HG03196 (cell line): ENCODE results near the gene KMO.
A peak's percentile ranks its signal among the peaks of the same experiment; 100 is the strongest.

Experiments
- ATAC-seq: cut with Tn5 transposase; IDR thresholded peaks from one replicate; pipeline ENCODE4 v1.9.1; 2021; ENCODE audit not compliant: unreplicated experiment

The KMO gene

DNA sequence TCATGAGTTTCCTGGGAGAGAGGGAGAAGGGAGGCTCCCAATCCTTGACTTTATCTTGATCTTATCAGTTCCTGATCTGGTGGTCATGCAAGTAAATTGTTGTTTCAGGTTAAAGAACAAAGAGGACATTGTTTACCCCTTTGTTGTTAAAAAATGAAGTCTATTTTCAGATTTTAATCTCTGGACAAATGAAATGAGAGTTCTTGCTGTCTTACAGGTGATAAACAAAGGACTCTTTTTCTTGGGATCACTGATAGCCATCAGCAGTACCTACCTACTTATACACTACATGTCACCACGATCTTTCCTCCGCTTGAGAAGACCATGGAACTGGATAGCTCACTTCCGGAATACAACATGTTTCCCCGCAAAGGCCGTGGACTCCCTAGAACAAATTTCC, 59.6 kb downstream of the KMO start:
- no peak for ATAC-seq

DNA sequence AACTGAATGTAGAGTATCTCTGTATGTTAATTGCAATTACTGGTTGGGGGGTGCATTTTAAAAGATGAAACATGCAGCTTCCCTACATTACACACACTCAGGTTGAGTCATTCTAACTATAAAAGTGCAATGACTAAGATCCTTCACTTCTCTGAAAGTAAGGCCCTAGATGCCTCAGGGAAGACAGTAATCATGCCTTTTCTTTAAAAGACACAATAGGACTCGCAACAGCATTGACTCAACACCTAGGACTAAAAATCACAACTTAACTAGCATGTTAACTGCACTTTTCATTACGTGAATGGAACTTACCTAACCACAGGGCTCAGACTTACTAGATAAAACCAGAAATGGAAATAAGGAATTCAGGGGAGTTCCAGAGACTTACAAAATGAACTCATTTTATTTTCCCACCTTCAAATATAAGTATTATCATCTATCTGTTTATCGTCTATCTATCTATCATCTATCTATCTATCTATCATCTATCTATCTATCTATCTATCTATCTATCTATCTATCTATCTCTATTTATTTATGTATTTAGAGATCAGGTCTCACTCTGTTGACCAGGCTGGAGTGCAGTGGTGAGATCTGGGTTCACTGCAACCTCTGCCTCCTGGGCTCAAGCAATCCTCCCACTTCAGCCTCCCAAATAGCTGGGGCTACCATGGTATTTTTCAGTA, 60.2 kb downstream of the KMO start:
- peak; percentile 46 for ATAC-seq

DNA sequence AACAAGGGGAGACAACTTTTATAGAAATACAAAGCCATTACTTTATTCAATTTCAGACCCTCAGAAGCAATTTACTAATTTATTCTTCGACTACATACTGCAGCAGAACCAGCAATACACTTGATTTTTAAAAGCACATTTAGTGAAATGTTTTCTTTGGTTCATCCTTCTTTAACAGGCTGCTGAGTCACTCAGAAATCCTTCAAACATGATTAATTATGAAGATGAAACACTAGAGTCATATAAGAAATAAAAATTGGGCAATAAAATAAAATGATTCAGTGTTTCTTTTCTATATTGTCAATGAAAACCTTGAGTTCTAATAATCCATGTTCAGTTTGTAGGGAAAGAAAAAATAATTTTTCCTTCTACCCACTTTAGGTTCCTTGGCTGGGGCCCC, 61.0 kb downstream of the KMO start:
- no peak for ATAC-seq

DNA sequence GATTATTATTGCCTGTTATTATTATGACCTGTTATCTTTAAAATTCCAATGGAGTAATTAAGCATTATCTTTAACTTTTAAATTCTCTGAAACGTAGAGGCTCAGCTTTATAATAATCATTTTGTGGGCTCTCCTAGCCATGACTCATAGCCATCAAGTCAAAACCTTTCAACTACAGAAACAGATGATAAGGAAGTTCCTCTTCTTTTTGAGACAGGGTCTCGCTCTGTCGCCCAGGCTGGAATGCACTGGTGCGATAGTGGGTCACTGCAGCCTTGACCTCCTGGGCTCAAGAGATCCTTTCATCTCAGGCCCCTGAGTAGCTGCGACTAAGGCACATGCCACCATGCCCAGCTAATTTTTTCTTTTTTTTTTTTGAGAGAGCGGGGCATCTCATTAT, 64.5 kb downstream of the KMO start:
- no peak for ATAC-seq

DNA sequence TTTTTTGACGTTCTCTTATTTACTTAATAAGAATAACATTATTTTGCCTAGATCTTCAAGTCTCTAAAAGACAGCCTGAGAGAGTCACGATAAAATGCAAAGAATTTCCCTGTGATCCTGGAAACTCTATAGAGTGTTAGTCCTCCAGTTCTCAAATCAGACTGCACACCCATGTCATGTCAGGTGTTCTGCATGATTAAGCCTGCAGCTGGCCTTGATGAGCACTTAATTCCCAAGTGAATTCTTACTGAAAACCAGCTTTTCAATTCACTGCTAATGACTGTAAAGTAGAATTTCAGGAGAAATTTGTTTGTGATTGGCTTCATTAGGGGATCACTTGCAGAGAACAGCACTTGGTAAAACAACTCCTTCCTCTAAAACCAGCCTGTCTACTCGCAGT, 66.1 kb downstream of the KMO start:
- ATAC-seq = no peak

DNA sequence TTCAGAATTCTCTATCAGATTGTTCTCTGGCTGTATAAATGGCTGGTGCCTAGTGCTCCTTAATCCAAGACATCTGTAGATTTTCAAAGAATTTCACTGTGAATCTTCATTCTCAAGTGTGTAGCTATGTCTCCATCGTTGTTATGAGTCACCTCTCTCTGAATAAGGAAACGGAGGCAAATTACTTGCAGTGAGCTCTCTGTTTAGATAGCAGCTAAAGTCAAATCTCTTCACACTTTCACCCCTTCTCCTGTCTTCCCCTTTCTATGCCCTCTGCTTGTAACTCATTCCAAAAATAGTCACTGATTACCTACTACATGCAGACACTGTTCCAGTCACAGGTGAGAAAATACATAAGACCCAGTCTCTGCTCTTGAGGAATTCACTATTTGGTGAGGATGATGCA, 68.3 kb downstream of the KMO start:
- peak; percentile 92 for ATAC-seq

DNA sequence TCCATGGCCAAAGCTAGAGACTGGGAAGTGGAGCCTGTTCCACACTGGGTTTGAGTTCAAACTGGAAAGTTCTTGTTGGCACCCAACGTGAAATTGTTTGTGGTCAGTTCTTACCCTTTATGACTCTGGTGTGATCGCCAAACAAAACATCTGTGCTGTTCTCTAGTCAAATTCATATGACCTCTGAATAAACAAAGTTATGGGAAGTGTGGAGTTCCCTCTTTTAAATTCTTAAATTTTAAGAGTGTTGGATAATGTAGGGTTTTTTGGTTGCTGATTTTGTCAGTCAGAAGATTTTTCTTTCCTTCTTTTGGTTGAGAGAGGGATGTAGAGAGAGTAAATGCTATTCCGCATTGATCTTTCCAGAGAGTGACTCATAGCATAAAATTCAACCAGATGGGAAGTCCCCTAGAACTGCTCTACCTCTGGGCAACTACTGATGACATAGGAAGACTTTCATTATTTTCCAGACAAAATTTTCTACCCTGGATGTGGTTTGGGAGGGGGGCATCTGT, 71.6 kb downstream of the KMO start:
- ATAC-seq = no peak

DNA sequence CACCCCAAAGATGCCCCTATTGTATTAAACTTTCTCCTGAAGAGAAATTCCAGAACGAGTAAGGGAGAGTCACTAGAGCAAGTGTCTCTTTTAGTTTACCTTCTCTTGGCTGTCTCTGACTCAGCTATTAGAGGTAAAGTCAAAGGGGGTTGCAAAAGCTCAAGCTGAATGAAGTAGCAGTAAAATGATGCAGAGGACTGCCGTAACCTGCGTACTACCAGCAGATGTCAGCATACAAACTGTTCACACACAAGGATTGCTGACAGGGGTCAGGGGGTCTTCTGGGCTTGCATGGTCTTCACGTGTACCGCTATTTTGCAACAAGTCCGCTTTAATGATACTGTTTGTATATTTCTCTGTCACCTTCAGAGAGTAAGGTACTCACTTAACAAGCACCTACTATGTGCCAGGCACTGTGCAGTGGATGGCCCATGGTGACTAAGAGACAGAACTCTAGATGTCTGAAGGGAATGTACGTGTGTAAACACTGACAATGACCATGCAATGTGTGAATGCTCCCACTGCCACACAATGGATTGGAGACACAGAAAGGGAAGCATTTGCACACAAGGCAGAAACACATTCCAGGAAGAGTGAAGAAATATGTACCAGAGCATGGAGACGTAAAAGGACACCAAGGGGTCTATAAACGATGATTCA, 73.1 kb downstream of the KMO start:
- no peak for ATAC-seq

DNA sequence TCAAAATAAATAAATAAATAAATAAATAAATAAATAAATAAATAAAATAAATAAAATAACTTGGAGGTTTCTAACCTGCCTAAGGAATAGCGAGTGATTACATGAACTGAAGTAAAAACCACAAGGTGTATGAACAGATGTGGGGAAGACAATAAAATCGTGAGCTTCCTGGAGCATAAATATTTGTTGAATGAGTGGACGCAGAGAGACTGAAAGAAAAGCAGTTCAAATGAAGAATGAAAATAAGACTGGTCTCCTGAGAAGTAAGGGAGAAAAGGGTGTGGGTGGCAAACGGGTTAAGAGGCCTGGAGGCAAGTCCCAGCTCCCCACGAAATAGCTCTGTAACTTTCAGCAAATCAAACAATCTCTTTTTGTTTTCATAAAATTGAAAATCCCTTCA, 74.4 kb downstream of the KMO start:
- ATAC-seq = no peak

DNA sequence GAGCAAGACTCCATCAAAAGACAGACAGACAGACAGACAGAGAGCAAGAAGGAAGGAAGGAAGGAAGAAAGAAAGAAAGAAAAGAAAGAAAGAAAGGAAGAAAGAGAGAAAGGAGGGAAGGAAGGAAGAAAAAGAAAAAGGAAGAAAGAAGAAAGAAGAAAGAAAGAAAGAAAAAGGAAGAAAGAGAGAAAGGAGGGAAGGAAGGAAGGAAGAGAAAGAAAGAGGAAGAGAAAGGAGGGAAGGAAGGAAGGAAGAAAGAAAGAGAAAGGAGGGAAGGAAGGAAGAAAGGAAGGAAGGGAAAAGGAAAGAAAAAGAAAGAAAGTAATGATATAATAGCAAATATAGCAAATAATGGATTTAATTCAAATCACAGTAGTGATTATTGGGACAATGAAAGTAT, 75.3 kb downstream of the KMO start:
- no peak for ATAC-seq

DNA sequence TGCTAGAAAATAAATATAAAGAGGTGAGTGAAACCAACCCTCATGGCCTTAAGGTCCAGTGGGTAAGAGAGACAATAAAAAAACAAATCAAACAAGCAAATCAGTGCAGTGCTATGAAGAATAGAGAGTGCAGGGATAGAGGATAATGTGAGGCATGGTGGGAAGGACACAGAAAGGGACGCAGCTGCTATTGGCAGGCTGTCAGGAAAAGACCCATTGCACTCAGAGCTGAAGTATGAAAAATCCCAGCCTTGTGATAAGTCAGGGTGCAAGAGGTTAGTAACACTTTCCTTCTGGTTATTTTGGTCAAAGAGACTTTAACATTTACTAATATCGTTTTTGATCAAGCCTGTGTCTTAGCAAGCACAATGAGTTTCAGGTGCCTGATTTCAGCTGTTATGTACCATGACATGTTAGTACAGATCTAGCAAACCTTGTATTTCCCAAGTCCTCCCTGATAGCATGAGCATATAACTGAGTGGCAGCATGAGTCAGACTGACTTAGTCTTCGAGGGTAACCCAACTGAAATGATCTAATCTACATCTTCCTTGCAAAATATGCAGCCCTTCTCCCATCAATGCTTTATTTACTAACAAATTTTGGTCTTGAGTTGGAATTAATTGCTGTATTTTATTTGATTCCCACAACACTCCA, 76.3 kb downstream of the KMO start:
- ATAC-seq = no peak

DNA sequence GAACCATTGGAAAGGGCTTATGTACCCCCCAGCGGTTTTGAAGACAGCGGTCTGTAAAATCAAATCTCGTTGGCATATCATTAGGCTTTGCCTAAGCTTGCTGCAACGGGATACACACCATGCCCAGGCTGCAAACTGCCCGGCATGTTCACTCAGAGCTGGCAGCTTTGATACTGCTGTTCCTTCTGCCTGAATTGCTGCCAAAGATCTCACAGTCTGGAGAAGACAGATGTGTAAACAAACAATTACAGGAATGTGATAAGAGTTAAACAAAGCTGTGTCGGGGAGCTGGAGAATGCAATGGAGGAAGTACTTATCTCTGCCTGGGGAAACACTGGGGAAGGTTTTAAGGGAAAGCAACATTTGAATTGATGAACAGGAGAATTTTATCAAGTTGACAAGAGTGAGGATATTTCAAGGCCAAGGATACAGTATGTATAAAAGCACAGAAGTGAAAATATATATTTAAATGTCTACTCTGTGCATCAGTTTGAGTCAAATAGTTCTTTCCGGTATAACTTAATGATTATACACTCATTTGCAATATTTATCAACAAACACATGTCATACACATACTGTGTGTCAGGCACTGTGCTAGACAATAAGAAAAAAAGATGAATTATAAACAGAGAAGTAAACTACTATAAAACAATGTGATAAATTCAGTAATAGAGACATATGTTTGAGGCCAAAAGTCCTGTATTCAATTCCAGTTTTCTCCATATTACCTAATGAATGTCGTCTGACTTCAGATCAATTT, 78.1 kb downstream of the KMO start:
- no peak for ATAC-seq

DNA sequence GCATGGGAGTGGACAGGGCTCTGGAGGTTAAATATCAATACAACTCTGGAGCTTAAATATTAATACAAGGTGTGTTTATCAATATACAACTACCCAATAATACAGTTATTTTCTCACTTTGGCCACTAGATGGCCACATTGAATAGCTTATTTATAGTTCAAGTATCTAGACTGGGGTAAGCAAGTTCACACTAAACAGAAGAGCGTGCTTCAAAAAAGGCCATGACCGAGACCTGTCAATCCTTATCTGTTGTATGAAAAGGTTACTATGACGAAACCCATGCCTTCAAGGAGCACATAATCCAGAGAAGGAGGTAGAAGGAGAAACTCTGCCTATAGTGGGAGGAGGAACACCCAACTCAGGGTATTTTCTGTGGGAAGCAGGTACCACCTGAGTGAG, 78.9 kb downstream of the KMO start:
- ATAC-seq = peak; percentile 87

DNA sequence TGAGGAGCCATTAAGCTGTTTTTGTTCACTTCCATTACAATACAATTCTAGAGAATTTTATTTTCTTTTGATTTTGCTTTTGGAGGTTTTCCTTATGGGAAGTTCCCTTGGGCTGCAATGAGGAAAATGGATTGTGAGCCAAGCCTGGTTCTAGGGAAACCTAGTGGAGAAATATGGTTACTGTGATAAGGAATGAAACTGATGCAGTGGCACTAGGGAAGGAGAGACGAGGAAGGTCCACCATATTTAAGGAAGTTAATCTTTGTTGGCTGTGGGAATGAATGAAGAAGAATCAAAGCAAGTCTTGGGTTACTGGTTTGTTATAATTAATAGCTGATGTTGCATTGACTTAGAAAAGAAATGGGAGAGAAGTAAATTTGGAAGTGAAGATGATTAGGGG, 79.6 kb downstream of the KMO start:
- ATAC-seq = no peak

DNA sequence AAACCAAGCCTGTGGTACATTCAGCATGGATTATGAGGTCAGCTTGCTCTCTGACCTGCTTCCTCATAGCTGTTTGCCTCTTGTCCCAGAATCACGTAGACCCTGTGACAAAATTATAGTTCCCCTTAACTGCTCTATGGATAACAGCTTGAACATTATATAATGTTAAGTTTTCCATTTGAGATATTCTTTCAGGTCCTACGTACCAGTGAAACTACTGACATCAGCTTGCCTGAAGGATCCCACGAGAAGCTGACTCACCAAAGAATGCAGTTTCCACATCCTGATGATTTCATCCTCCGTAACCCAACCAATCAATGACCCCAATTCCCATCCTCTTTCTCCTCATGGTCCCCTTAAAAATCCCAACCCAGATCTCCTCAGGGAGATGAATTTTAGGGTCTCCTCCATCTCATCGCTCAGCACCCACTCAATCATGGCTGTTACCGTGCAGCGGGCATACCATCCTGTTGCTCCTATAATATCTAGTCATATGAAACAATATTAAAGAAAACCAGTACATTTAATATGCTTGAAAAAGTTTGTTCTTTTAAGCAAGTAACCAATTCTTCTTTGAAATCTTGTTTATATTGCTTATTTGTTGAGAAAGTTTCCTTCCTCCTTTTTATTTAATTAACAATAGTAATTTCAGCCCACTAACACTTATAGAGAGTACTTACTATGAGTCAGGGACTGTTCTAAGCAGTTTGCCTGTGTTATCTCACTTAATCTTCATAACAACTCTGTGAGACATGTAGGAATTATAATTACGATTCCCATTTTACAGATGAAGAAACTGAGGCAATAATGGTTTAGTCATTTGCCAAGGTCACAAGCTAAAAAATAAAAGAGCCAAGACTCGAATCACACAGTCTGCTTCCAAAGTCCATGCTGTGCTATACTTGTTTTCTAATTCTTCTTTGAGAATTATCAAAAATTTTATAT, 80.6 kb downstream of the KMO start:
- ATAC-seq = no peak

DNA sequence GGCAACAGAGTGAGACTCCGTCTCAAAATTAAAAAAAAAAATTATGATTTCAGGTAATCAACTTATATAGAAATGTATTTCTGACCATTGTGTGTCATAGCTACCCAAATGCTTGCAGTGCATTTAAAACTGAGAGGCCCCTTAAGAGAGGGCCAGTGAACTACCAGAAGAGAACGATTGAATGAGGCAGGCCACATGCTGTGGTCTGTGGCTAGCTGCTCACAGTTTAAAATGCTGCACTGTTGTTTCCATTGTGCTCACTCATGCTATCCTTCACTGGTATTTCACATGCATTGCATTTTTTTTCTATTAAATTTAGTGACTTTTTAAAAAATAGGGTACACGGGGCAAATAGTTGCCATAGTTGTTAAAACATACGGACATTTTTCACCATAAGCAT, 82.0 kb downstream of the KMO start:
- no peak for ATAC-seq

DNA sequence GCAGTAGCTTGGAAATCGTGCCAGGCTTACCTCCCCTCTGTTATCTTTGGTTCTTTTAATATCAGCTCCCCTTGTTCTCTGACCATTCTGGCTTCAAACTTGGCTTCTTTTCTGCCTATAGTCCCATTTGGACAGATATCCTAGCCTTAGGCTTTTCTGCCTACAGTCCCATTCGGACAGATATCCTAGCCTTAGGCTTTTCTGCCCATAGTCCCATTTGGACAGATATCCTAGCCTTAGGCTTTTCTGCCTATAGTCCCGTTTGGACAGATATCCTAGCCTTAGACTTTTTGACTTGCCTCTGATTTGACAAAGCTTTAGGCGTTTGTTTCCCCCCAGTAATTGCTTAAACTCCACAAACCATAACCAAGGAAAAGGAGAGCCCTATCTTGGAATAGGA, 82.4 kb downstream of the KMO start:
- no peak for ATAC-seq

DNA sequence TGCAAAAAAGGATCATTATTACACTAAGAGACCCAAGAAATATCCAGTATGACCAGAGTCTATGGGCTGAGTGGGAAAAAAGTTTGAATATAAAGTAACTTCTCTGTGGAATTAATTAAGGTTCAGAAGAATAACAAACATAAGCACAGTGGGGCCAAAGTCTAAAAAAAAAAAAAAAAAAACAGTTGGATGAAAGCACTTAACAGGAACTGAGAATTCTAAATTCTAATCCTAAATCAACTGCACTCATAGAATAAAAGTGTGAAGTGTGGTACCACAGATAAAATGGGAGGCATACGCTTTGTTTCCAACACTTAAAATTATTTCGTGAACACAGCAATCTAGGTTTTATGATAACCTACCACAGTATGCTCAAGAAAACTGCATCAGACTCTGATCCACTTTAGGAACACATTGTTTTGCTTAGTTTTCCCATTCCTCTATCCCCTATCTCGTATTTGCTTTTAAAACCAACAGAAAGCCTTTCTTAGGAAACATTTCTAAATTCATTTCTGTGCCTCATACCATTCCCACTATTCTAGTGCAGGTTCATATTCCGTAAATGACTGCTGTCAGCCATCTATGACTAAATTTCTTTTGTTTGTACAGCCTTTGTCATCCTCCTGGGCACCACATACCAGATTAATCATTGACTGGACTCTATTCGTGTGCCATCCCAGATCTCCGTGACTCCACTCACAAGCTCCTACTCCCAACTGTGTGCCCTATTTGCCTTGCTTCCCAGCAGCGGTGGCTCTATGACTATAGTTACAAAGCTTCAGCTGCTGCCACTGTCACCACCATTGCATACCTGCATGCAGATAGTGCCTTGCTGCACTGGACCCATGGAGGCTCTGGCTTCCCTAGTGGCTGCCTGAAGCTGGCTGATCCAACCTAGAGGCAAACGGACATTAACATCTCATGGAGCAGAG, 83.1 kb downstream of the KMO start:
- ATAC-seq = no peak

DNA sequence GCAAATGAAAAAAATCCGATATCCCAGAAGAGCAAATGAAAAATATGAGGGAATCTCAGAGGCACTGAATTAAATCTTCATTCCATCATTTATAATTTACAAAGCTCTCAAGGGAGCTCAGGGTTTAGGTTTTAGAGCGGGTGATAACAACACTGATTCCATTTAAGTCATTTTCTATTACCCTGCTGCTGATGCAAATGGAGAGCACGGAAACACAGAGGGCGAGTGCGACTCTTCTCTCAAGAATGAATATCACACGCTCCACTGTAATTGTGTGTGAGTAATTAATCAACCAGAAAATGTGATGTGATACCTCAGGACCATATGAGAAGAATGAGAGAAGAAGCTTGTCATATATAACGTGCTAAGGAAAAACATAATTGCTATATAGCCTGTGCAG, 85.2 kb downstream of the KMO start:
- ATAC-seq = no peak
